K562 (cell line): Measurements from ENCODE around the gene CD93. TPM values are rescaled to one million over a fixed set of nuclear protein-coding genes. Genes with fewer than 3 reads are reported as not detected.

Experiments used
- ATF4 ChIP-seq: fragments of 450-650 bp; formaldehyde crosslinking; IDR thresholded peaks from 2 replicates; pipeline ENCODE4 v1.4.0; 2022; ENCODE audit warnings: mild to moderate bottlenecking, moderate library complexity
- FOXP4 ChIP-seq: sonication (generic); formaldehyde crosslinking; IDR thresholded peaks from 2 replicates; pipeline ENCODE4 v1.8.0; 2022; ENCODE audit warnings: mild to moderate bottlenecking, missing genetic modification reagents, borderline replicate concordance
- HDAC8 ChIP-seq: fragments of 450-650 bp; IDR thresholded peaks from 2 replicates; pipeline ENCODE4 v1.6.1; 2016; ENCODE audit warnings: mild to moderate bottlenecking, missing genetic modification characterization, moderate library complexity, missing compliant biosample characterization
- MXD1 ChIP-seq: fragments of 250-450 bp; sonication (Bioruptor Pico); IDR thresholded peaks from 2 replicates; pipeline ENCODE4 v1.8.0; 2021; ENCODE audit warnings: borderline replicate concordance, mild to moderate bottlenecking, moderate library complexity; ENCODE audit not compliant: poor library complexity, severe bottlenecking
- REST ChIP-seq, 2 experiments: fragments of 450-650 bp; formaldehyde crosslinking in 1 of 2; IDR thresholded peaks; 2 replicates each; pipeline versions ENCODE4 v1.4.0 to v1.6.1; 2014 to 2020; ENCODE audit warnings: mild to moderate bottlenecking in 2 of 2, borderline replicate concordance in 1 of 2, low read depth in 1 of 2
- SRSF7 ChIP-seq: fragments of 200-400 bp; formaldehyde crosslinking; optimal IDR thresholded peaks from 2 replicates; pipeline ENCODE3; 2017; ENCODE audit warnings: mild to moderate bottlenecking, low read depth, low read length
- ZNF282 ChIP-seq: sonication (generic); formaldehyde crosslinking; IDR thresholded peaks from 2 replicates; pipeline ENCODE4 v1.8.1; 2023; ENCODE audit warnings: missing genetic modification reagents
- ZNF655 ChIP-seq: fragments of 250-450 bp; sonication (Bioruptor Pico); IDR thresholded peaks from 2 replicates; pipeline ENCODE4 v1.5.0; 2021
- polyA plus RNA-seq, 8 experiments: library from polyadenylated mRNA; depleted of rRNA in 4 of 8; stranded (reverse) in 5 of 8; unstranded in 3 of 8; fragments of >200 nt; fragmentation: Nextera tagmentation in 2 of 8; fragmentation: Illumina TruSeq in 1 of 8; extraction: Ambion mirVana in 2 of 8; extraction: Trizol in 1 of 8; gene quantifications; 2 replicates each; pipeline versions ENCODE4 v1.2.1 to v1.2.3, GENCODE V29; 2011 to 2014; ENCODE audit warnings: inconsistent platforms in 1 of 8, missing spikeins in 1 of 8
- total RNA-seq, 7 experiments: library from RNA; depleted of rRNA in 6 of 7; stranded (reverse); fragments of >200 nt in 6 of 7; fragmentation: Illumina TruSeq in 2 of 7; extraction: Trizol in 2 of 7; gene quantifications; 2 replicates each; pipeline versions ENCODE4 v1.2.1 to v1.2.3, GENCODE V29; 2011 to 2021; ENCODE audit warnings: low replicate concordance in 1 of 7

CD93 gene
- total and polyA plus RNA-seq, 9 of the 15 experiments (the other 6 are each of a cell fraction or from before 2014, with no cell fraction given), result 0.03 to 0.20 (median 0.05) TPM

- TF ChIP-seq REST (IDR thresholded peaks at IDR 0.05; ENCODE audit: borderline replicate concordance), result no peak
- TF ChIP-seq REST (CRISPR knock-in tag; IDR thresholded peaks at IDR 0.05; ENCODE audit: low read depth), result no peak
- TF ChIP-seq ZNF282 (CRISPR knock-in tag), result no peak
- no peak for TF ChIP-seq MXD1 (CRISPR knock-in tag)
- no peak for TF ChIP-seq HDAC8
- no peak for TF ChIP-seq ATF4 (CRISPR knock-in tag)
- TF ChIP-seq ZNF655 (CRISPR knock-in tag), result no peak
- no peak for TF ChIP-seq SRSF7
- TF ChIP-seq FOXP4 (CRISPR knock-in tag), result no peak
These were observed 38.3 kb downstream of the CD93 start (continued) for GRCh38 chr20:23047738-23048214.
